Measurements from ENCODE around the gene EFL1.

Gene EFL1

GRCh38 chr15:82301296-82302016 lies 38.9 kb upstream of the EFL1 start:
- TF ChIP-seq TEAD4 (IDR thresholded peaks at IDR 0.05) (no peak), MAX (IDR thresholded peaks at IDR 0.05) (no peak), FOXM1 (IDR thresholded peaks at IDR 0.05; ENCODE audit: borderline replicate concordance, low read depth) (no peak), USF1 (IDR thresholded peaks at IDR 0.05) (no peak), RAD21 (IDR thresholded peaks at IDR 0.05; ENCODE audit: low read depth) (no peak), EP300 (IDR thresholded peaks at IDR 0.05; ENCODE audit: borderline replicate concordance) (no peak), EGR1 (IDR thresholded peaks at IDR 0.05) (no peak), TAF1 (IDR thresholded peaks at IDR 0.05; ENCODE audit: low read depth) (no peak), TCF12 (IDR thresholded peaks at IDR 0.05; ENCODE audit: low read depth) (no peak), REST (IDR thresholded peaks at IDR 0.05; ENCODE audit: low read depth) (no peak), NFIC (IDR thresholded peaks at IDR 0.05) (no peak), CEBPB (IDR thresholded peaks at IDR 0.05) (no peak), ZBTB7A (IDR thresholded peaks at IDR 0.05; ENCODE audit: low read depth) (no peak), YY1 (IDR thresholded peaks at IDR 0.05; ENCODE audit: low read depth) (no peak), CREB1 (IDR thresholded peaks at IDR 0.05; ENCODE audit: low read depth) (no peak)

GRCh38 chr15:82300883-82301282 lies 38.3 kb upstream of the EFL1 start:
- TF ChIP-seq EGR1 (IDR thresholded peaks at IDR 0.05) (no peak), TCF12 (IDR thresholded peaks at IDR 0.05; ENCODE audit: low read depth) (no peak), NFIC (IDR thresholded peaks at IDR 0.05) (no peak), RAD21 (IDR thresholded peaks at IDR 0.05; ENCODE audit: low read depth) (no peak), REST (IDR thresholded peaks at IDR 0.05; ENCODE audit: low read depth) (no peak), TEAD4 (IDR thresholded peaks at IDR 0.05) (no peak), FOXM1 (IDR thresholded peaks at IDR 0.05; ENCODE audit: borderline replicate concordance, low read depth) (no peak), TAF1 (IDR thresholded peaks at IDR 0.05; ENCODE audit: low read depth) (no peak), MAX (IDR thresholded peaks at IDR 0.05) (no peak), EP300 (IDR thresholded peaks at IDR 0.05; ENCODE audit: borderline replicate concordance) (no peak), CREB1 (IDR thresholded peaks at IDR 0.05; ENCODE audit: low read depth) (no peak), USF1 (IDR thresholded peaks at IDR 0.05) (no peak), YY1 (IDR thresholded peaks at IDR 0.05; ENCODE audit: low read depth) (no peak)

GRCh38 chr15:82298520-82298919 lies 36.0 kb upstream of the EFL1 start:
- no peak for TF ChIP-seq NFIC (IDR thresholded peaks at IDR 0.05)
- no peak for TF ChIP-seq MAX (IDR thresholded peaks at IDR 0.05)
- TF ChIP-seq EGR1 (IDR thresholded peaks at IDR 0.05) = no peak
- TF ChIP-seq YY1 (IDR thresholded peaks at IDR 0.05; ENCODE audit: low read depth) = no peak
- TF ChIP-seq TCF12 (IDR thresholded peaks at IDR 0.05; ENCODE audit: low read depth) = no peak
- TF ChIP-seq RAD21 (IDR thresholded peaks at IDR 0.05; ENCODE audit: low read depth) = no peak
- TF ChIP-seq CREB1 (IDR thresholded peaks at IDR 0.05; ENCODE audit: low read depth) = no peak
- no peak for TF ChIP-seq REST (IDR thresholded peaks at IDR 0.05; ENCODE audit: low read depth)
- TF ChIP-seq USF1 (IDR thresholded peaks at IDR 0.05) = no peak
- no peak for TF ChIP-seq EP300 (IDR thresholded peaks at IDR 0.05; ENCODE audit: borderline replicate concordance)
- no peak for TF ChIP-seq CEBPB (IDR thresholded peaks at IDR 0.05)
- TF ChIP-seq FOXM1 (IDR thresholded peaks at IDR 0.05; ENCODE audit: borderline replicate concordance, low read depth) = no peak
- TF ChIP-seq TEAD4 (IDR thresholded peaks at IDR 0.05) = no peak
- TF ChIP-seq ZBTB7A (IDR thresholded peaks at IDR 0.05; ENCODE audit: low read depth) = no peak

Measured in Ishikawa (cell line).